Endothelial cell of coronary artery (primary cell): ENCODE results near the gene TTYH1. TPM values are rescaled to one million over a fixed set of nuclear protein-coding genes. Genes with fewer than 3 reads are reported as not detected.

Experiments used
- total RNA-seq: library from RNA; depleted of rRNA; stranded (reverse); fragments of >200 nt; gene quantifications from 2 replicates; pipeline ENCODE4 v1.2.3, GENCODE V29; 2014

The TTYH1 gene
- total RNA-seq: not detected in 2 replicates

GRCh38 chr19:54415208-54415900 is at the start of gene TTYH1:
TSS of gene TTYH1 (plus strand) at chr19:54415464. CDS start at chr19:54415553, 89 bp downstream.

DNA sequence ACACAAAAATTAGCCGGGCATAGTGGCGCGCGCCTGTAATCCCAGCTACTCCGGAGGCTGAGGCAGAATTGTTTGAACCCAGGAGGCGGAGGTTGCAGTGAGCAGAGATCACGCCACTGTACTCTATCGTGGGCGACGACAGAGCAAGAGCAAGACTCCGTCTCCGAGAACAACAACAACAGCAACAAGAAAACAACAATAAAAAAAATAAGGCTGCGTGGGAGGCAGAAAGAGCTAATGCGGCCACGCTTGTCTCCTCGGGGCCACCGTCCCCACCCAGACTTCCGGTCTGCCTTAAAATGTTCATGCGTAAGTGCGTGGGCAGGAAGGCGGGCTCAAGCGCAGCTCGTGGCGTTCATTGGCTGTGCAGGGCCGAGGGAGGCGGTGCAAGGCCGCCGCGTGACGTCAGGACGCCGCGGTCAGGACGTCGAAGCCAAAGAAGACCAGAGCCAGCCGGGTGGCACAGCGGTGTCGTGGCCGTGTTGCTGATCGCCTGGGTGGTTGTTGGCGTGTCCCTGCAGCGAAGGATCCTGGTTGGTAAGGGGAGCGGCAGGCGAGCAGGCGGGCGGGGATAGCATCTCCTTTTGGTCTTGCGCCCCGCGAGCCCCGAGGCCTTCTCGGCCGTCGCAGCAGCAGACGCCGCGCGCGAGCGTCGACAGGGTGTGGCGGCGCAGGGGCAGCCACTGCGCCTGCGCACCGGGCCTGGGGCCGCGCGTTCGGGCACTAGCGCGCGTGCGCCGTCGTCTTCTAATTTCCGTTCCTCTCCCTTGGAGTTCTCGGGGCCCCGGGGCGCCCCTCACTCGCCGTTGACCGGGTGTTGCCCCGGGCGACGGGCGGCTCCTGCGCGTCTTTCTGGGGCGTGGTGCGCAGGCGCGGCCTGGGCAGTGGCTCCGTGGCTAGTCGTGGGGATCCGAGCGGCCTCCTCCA is 33.8 kb downstream of the TTYH1 start, which contains the start of gene LENG8:
TSS of gene LENG8 (plus strand) at position 426 of the 927 bp plus-strand sequence. CDS start 2,146 bp downstream, outside the sequence.

GRCh38 chr19:54463531-54464043 is 48.3 kb downstream of the TTYH1 start, which contains the start of gene LENG9:
TSS of gene LENG9 (minus strand) at chr19:54463778. CDS start at chr19:54463526, 252 bp downstream.

DNA sequence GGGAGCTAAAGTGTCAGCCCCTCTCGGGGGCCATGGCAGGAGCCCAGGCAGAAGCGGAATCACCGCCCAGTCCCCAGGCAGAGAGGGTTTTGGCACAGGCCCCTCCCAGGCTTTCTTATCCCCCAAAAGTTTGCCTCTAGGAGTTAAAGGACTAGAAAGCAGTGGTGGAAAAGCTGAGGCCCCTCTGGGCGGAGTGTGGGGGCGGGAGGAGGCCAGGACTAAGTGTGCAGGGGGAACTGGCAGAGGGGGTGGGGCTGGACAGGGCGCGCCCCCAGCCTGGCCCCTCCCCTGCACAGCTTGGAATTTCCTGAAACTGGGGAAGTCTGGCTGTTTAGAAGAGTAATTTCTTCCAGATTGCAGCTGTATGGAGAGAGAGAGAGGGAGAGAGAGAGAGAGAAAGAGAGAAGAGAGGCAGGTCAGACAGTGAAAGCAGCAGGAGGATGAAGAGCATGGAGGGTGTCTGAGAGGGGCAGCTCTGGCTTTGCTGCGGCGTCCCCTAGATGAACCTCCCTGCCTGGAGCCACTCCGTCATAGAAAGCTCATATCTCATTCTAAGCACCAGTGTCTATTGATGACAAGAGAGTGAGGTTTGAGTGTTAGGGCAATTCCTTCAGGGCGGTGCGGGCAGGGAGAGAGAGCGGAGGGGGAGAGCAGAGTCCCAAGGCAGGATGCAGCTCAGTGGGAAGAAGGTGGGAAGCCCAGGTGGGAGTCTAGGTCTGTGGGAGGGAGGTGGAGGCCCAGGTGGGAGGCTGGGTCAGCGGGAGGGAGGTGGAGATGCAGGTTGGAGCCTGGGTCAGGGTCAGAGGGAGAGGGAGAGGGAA is 58.0 kb downstream of the TTYH1 start, which contains the start of gene CDC42EP5:
TSS of gene CDC42EP5 (minus strand) at position 226 of the 821 bp plus-strand sequence. CDS start 7,749 bp downstream, outside the sequence.

Other genes starting within 250 kb of the TTYH1 start
- gene TMC4, start 242.3 kb upstream of the TTYH1 start, total RNA-seq: not detected in 2 replicates
- gene MBOAT7, start 225.9 kb upstream of the TTYH1 start, total RNA-seq: 38.2 and 50.6 TPM in 2 replicates
- gene TSEN34, start 224.2 kb upstream of the TTYH1 start, total RNA-seq: 38.1 and 44.1 TPM in 2 replicates
- 2,394 and 3,413 TPM in 2 replicates for gene RPS9, start 214.6 kb upstream of the TTYH1 start, total RNA-seq
- gene LILRB3, start 192.5 kb upstream of the TTYH1 start, total RNA-seq: not detected in 2 replicates
- gene LILRA6, start 172.7 kb upstream of the TTYH1 start, total RNA-seq: not detected in 2 replicates
- gene LILRB5, start 158.2 kb upstream of the TTYH1 start, total RNA-seq: not detected in 2 replicates
- not detected in 2 replicates for gene LILRB2, start 134.4 kb upstream of the TTYH1 start, total RNA-seq
- not detected in 2 replicates for gene LILRA5, start 102.3 kb upstream of the TTYH1 start, total RNA-seq
- not detected in 2 replicates for gene LILRA4, start 76.3 kb upstream of the TTYH1 start, total RNA-seq
- not detected in 2 replicates for gene LAIR1, start 50.5 kb upstream of the TTYH1 start, total RNA-seq
- 27.5 and 42.7 TPM in 2 replicates for gene LENG8, start 33.7 kb downstream of the TTYH1 start, total RNA-seq
- gene LENG9, start 48.3 kb downstream of the TTYH1 start, total RNA-seq: 4.0 and 9.8 TPM in 2 replicates
- gene CDC42EP5, start 57.8 kb downstream of the TTYH1 start, total RNA-seq: 34.8 and 39.1 TPM in 2 replicates
- gene LAIR2, start 87.4 kb downstream of the TTYH1 start, total RNA-seq: not detected in 2 replicates
- gene LILRA2, start 158.3 kb downstream of the TTYH1 start, total RNA-seq: not detected in 2 replicates
- not detected in 2 replicates for gene LILRA1, start 178.2 kb downstream of the TTYH1 start, total RNA-seq
- gene LILRB1, start 215.0 kb downstream of the TTYH1 start, total RNA-seq: not detected in 2 replicates
- gene LILRB4, start 247.5 kb downstream of the TTYH1 start, total RNA-seq: not detected in 2 replicates